Measurements from ENCODE around the gene INTS1. TPM values are rescaled to one million over a fixed set of nuclear protein-coding genes. Genes with fewer than 3 reads are reported as not detected.

Gene INTS1
- total and polyA plus RNA-seq, 2 of the 4 experiments (the other 2 are of a cell fraction) = 9.3 to 40.1 TPM

DNA sequence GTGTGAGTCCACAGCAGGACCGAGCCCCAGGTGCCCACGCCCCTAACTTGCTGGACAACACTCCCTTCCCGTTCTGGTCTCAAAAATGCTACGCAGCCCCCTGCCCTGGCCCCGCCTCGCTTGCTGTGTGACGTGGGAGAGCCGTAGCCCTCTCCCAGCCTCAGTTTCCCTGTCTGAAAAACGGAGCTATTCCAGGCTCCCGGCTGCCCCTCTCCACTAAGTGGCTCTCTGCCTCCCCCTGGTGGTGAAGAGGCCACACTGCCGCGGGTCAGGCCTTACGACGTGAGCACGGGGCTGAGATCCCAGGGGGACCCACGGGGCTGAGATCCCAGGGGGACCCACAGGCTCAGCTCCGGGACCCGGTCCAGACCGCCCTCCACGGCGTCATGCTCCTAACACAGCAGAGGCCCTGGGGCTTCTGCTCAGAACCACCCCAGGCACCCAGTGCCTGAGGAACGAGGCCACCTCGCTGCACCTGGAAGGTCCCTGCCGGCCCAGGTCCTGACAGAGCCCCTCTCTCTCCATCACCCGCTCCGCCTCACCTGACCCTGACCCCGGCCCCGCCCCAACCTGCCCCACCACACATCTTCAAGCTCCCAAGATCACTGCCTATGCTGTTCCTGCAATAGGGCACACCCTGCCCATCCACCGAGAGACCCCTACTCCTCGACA is 71.6 kb downstream of the INTS1 start (continued):
- TF ChIP-seq RAD21 (IDR thresholded peaks at IDR 0.05; ENCODE audit: low read length) = peak; percentile 73

DNA sequence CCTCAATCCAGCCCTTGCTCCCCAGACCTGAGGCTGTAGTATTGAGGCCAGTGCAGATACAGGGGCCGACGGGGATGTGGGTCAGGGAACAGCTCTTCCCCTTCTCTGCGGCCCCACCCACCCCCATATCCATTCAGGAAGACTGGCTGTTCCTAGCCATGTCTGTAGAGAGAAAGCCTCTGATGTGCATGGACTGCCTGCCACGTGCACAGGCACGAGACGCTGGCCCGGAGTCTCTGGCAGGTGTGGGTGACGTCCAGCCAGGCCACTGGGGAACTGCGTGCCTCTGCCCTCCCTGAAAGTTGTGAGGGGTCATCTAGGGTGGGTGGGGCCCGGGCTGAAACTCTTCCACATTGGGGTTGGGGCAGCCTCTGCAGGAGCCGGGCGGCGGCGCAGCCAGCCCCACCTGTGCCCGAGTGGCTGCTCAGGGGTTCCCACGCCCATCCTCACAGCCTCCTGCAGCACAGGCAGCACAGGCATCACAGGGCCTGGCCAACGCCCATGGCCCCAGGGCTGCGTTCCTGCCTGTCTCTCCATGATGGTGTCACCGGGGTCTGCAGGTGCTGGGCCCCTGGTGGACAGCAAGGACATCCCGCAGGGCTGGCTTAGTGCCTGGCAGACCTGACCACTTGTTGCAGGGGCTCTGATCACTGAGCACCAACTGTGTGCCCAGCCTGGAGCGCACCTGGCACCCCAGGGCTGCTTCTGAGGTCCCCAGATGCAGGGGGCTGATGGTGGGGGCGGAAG is 72.4 kb downstream of the INTS1 start:
- H4K91ac ChIP-seq (ENCODE audit: insufficient read depth, low read depth, low read length) = no peak overlapping the region
- no peak overlapping the region for H3K56ac ChIP-seq (ENCODE audit: extremely low read depth, insufficient read depth, low read length)
- no peak overlapping the region for H2BK20ac ChIP-seq (ENCODE audit: low read depth, low read length)
- H2AFZ ChIP-seq (replicated peaks; ENCODE audit: low read length, poor library complexity) = no peak overlapping the region
- H3K36me3 ChIP-seq (ENCODE audit: control insufficient read depth, insufficient read depth, low read length) = peaks cover 8% of the 10 kb centered on the region
- H3K23ac ChIP-seq (ENCODE audit: low read depth, low read length) = no peak overlapping the region
- no peaks in the 10 kb centered on the region for H3K79me1 ChIP-seq (ENCODE audit: low read depth in 1 of 2, low read length in 2 of 2)
- H2AK9ac ChIP-seq (replicated peaks; ENCODE audit: low read depth, low read length, poor library complexity) = no peak overlapping the region
- no peaks in the 10 kb centered on the region for H3K27me3 ChIP-seq (ENCODE audit: control insufficient read depth, insufficient read depth, low read length)
- no peak overlapping the region for H2BK120ac ChIP-seq (ENCODE audit: low read depth, low read length)
- H3K4ac ChIP-seq (ENCODE audit: low read depth, low read length) = no peak overlapping the region
- CTCF ChIA-PET = interaction anchor here (1.2 to 1.5 kb wide), 2 partner anchors 9 to 239 kb away, joined by 4 to 5 read pairs; no protein-coding TSS in a partner anchor
- no peak overlapping the region for H3K14ac ChIP-seq (replicated peaks; ENCODE audit: low read depth, low read length)
- H2BK15ac ChIP-seq (ENCODE audit: low read depth, low read length) = no peak overlapping the region
- H2BK5ac ChIP-seq (ENCODE audit: low read depth, low read length, poor library complexity, severe bottlenecking) = no peak overlapping the region
- no peak for ATAC-seq (ENCODE audit: low read depth)
- H4K8ac ChIP-seq (ENCODE audit: low read depth in 2 of 2, low read length in 2 of 2) = no peak overlapping the region
- no TSS peak for BruUV-seq (replicated peaks)
- no peak overlapping the region for H3K4me2 ChIP-seq (ENCODE audit: low read depth, low read length)
- intact Hi-C loops (cut with micrococcal nuclease) = loop anchor here (2.0 kb wide), 2 partner anchors 43 to 237 kb away; no protein-coding TSS in a partner anchor
- DNase-seq = no peak
- no peaks in the 10 kb centered on the region for H3K9me3 ChIP-seq (ENCODE audit: control insufficient read depth, insufficient read depth, low read length)
- 53% methylated on average over 4 of the region's 22 CpGs; no CpG with 5 or more reads in 1 of the 2 experiments for WGBS, 2 experiments (ENCODE audit: extremely low coverage in 2 of 2, insufficient read length in 1 of 2)
- no peak overlapping the region for H4K5ac ChIP-seq (ENCODE audit: low read depth, low read length)
- H3K9me1 ChIP-seq (ENCODE audit: insufficient read depth, low read length) = no peaks in the 10 kb centered on the region
- H2AK5ac ChIP-seq (ENCODE audit: low read depth, low read length) = no peak overlapping the region
- no peak overlapping the region for H3K18ac ChIP-seq (ENCODE audit: low read depth, low read length)
- H3K27ac ChIP-seq (ENCODE audit: insufficient read depth, low read length) = no peak overlapping the region
- in situ Hi-C loops (cut with MboI; ENCODE audit: low sequenced_read_pairs) = no loop called here
- H3K9ac ChIP-seq (ENCODE audit: low read depth, low read length) = no peak overlapping the region
- no peaks in the 10 kb centered on the region for H3K4me1 ChIP-seq (ENCODE audit: control insufficient read depth, insufficient read depth, low read length)
- dilution Hi-C loops (cut with HindIII; ENCODE audit: low sequenced_read_pairs, unreplicated experiment) = no loop called here
- H4K20me1 ChIP-seq (ENCODE audit: insufficient read depth, low read length) = peaks cover 10% of the 10 kb centered on the region; the same call in 1 of the 2 replicates
- H3K4me3 ChIP-seq (ENCODE audit: insufficient read depth, low read depth, low read length) = no peak overlapping the region
- POLR2A ChIA-PET (ENCODE audit: unreplicated experiment) = no interaction called here
- TF ChIP-seq CHD1 (IDR thresholded peaks at IDR 0.05; ENCODE audit: low read depth, low read length) = no peak
- TF ChIP-seq, protein P1, sequence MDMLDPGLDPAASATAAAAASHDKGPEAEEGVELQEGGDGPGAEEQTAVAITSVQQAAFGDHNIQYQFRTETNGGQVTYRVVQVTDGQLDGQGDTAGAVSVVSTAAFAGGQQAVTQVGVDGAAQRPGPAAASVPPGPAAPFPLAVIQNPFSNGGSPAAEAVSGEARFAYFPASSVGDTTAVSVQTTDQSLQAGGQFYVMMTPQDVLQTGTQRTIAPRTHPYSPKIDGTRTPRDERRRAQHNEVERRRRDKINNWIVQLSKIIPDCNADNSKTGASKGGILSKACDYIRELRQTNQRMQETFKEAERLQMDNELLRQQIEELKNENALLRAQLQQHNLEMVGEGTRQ (IDR thresholded peaks at IDR 0.05; ENCODE audit: low read depth, low read length) = no peak
- TF ChIP-seq RCOR1 (IDR thresholded peaks at IDR 0.05; ENCODE audit: insufficient replicate concordance, low read length) = no peak
- TF ChIP-seq, protein P2, sequence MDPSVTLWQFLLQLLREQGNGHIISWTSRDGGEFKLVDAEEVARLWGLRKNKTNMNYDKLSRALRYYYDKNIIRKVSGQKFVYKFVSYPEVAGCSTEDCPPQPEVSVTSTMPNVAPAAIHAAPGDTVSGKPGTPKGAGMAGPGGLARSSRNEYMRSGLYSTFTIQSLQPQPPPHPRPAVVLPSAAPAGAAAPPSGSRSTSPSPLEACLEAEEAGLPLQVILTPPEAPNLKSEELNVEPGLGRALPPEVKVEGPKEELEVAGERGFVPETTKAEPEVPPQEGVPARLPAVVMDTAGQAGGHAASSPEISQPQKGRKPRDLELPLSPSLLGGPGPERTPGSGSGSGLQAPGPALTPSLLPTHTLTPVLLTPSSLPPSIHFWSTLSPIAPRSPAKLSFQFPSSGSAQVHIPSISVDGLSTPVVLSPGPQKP (IDR thresholded peaks at IDR 0.05; ENCODE audit: borderline replicate concordance, low read depth, low read length) = no peak
- no peak for TF ChIP-seq RFX5 (IDR thresholded peaks at IDR 0.05; ENCODE audit: low read depth, low read length)
- no peak for TF ChIP-seq POLR2A (IDR thresholded peaks at IDR 0.05; ENCODE audit: low read depth, low read length)
- TF ChIP-seq MAFK (IDR thresholded peaks at IDR 0.05; ENCODE audit: low read depth, low read length) = no peak
- TF ChIP-seq FOS (IDR thresholded peaks at IDR 0.05; ENCODE audit: low read depth, low read length) = no peak
- TF ChIP-seq SMC3 (IDR thresholded peaks at IDR 0.05; ENCODE audit: low read depth, low read length) = no peak
- TF ChIP-seq NFE2L2 (IDR thresholded peaks at IDR 0.05; ENCODE audit: low read depth, low read length) = no peak
- TF ChIP-seq MXI1 (IDR thresholded peaks at IDR 0.05; ENCODE audit: borderline replicate concordance, low read depth, low read length) = no peak
- TF ChIP-seq MAZ (IDR thresholded peaks at IDR 0.05; ENCODE audit: borderline replicate concordance, low read depth, low read length) = no peak

Data from IMR-90 (cell line).